Activated gamma-delta T cell (primary cell): ENCODE results near the gene WWOX.

ENCODE experiments used
- DNase-seq: peaks from one replicate; lab custom pipeline; 2025; lab: John Stamatoyannopoulos, UW

Gene WWOX

DNA sequence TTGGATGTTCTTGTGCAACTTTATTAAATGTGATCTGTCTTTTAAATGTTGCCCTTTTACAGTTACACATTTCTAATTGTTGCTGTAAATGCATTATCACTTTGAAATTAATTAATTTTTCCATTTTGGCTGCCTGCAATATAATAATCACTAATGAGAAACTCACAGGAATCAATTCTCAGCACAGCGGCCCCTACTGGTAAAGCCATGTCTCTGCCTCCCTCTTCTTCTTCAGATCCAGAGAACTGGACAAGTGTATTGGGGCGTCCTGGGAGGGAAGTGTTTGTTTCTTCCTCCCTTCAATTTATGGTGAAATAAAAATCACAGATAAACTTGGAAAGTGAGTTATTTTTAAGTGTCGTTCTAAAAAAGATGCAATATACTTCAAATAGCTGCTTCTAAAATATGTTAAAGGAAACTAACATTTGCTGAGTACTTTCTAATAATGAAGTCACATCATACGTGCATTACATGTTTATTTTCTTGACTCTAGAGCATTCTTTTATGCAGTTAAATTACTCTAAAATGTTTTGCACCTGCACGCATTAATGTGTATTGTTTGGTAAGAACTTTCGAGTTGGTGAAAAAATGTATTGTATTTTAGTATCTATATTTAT lies 338.0 kb downstream of the WWOX start:
- no peak for DNase-seq

DNA sequence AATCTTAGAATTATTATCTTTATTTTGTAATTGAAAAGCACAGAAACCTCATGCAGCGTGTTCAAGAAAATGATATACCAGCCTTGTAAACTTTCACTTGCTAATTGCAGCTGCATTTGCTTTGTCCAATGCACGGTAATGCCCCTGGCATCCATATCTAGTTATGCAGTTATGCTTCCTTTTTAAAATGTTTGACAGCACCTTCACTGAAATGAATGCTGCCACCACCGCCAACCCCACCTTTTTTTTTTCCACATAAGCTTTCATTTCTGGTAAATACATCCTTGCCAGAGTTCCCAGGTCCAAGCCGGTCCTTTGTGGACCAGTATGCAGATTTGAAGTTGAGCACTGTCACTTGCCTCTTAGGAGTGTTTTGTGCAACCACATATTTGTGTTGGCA lies 338.8 kb downstream of the WWOX start:
- no peak for DNase-seq

DNA sequence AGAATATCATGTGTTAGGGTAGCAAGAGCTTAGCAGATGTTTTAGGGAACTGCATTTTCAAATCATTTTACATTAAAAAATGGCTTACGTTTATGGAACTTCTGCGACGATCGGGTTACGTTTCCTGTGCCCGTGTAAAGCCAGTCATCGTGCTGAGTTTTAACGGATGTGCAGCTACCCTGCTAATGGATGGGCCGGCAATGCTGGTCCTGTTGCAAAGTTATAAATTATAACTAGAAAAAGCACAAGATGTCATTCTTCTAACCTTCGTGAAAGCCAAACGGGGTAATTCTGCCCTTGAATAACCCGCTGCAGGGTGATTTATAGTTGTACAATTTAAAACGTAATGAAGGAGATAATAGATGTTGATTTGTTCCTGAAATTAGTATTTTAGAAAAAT lies 339.2 kb downstream of the WWOX start:
- no peak for DNase-seq

DNA sequence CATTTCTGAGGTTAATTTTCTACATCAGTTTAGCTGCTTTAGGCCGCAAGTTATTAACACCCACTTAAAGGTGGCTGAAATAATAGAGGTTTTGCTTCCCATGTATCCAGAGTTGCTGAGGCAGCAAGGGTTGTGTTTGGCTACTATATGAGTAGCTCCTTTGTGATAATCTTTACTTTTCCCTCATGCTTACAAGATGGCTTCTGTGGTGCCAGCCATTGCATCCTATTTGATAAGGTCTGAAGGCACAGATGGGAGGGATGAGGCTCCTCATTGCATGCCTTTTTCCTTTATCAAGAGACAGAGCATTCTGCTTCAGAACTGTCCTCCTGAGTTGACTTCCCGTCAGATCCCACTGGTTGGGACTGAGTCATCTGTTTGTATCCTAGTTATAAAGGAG lies 340.2 kb downstream of the WWOX start:
- DNase-seq, result no peak

GRCh38 chr16:78441298-78441697 lies 341.8 kb downstream of the WWOX start:
- DNase-seq, result no peak

- DNase-seq, result no peak
Observed at GRCh38 chr16:78443542-78444364, 344.3 kb downstream of the WWOX start.

DNA sequence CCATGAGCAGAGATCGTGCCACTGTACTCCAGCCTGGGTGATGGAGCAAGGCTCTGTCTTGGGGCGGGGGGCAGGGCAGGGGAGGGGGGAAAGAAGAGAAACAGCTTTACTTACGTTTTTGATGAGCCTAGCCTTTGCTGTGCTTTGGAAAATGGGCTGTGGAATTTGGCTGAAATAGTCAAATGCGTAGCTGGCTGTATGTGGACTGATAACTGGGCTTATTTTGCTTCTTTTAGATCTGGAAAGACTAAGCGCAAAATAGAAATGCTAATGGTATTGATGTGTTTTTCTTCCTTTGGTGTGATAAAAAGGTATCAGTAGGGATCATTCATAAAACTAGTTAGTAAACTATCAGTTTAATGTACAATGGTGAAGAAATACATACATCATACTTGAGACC lies 346.4 kb downstream of the WWOX start:
- no peak for DNase-seq

DNA sequence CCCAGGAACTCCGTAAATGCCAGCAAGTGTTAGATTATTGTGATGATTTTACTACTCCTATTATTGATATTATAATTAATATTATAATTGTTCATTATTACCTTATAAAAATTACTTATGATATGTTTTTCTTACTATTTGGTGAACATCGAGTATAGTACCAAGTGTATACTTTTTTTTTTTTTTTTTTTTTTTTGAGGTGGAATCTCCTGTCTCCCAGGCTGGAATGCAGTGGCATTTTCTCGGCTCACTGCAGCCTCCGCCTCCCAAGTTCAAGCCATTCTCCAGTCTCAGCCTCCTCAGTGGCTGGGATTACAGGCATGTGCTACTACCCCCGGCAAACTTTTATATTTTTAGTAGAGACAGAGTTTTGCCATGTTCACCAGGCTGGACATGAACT lies 347.0 kb downstream of the WWOX start:
- no peak for DNase-seq

DNA sequence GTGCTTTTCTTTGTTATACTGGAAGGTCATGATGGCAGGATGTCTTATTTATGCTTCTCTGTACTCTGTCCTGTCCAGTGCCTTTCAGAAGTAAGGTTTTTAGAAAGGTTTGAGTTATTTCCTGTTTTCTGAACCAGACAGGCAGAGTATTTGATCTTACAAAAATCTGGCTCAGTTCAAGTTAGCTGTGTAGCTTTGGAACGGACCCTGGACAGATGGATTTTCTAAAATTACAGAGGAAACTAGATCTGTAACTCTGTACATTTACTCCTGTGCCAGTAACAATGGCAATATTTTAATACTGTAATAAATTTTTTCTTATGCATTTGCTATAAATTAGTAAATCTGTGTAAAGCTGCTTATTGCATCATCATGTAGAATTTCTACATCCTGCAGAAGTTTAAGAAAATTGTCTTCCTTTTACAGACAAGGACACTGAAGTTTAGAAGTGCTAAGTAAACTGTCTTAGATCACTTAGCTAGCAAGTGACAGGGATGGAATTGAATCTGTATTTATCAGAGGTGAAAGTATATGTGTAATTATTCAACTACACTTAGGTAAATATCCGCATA lies 347.6 kb downstream of the WWOX start:
- DNase-seq, result no peak

- DNase-seq, result no peak
Observed at GRCh38 chr16:78448658-78449271, 349.3 kb downstream of the WWOX start.

GRCh38 chr16:78450255-78450654 lies 350.8 kb downstream of the WWOX start:
- DNase-seq, result no peak

DNA sequence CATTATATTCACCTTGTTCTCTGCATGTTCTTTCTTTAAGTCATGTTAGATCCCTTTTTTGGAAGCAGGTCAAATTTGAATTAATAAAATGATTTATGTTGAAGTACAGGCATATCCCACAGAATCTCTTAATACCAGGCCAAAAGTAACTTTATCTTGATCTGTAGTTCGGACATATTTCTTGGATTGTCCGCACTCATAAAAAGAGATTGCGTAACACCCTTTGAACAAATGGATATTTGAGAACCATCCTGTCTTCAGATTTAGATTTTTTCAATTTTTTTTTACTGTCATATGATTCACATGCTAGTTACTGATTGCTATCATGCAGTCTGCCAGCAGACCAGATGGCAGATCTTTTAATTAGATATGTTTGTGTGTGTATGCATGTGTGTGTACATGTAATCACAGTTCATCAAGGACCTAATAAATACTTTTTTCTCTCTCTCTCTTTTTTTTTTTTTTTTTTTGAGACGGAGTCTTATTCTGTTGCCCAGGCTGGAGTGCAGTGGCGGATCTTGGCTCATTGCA lies 352.6 kb downstream of the WWOX start:
- no peak for DNase-seq

- no peak for DNase-seq
Observed at GRCh38 chr16:78455861-78456260, 356.4 kb downstream of the WWOX start.

- DNase-seq, result no peak
Observed at GRCh38 chr16:78458588-78458987, 359.1 kb downstream of the WWOX start.

- no peak for DNase-seq
Observed at GRCh38 chr16:78460428-78460827, 361.0 kb downstream of the WWOX start.

GRCh38 chr16:78461087-78461486 lies 361.6 kb downstream of the WWOX start:
- no peak for DNase-seq

DNA sequence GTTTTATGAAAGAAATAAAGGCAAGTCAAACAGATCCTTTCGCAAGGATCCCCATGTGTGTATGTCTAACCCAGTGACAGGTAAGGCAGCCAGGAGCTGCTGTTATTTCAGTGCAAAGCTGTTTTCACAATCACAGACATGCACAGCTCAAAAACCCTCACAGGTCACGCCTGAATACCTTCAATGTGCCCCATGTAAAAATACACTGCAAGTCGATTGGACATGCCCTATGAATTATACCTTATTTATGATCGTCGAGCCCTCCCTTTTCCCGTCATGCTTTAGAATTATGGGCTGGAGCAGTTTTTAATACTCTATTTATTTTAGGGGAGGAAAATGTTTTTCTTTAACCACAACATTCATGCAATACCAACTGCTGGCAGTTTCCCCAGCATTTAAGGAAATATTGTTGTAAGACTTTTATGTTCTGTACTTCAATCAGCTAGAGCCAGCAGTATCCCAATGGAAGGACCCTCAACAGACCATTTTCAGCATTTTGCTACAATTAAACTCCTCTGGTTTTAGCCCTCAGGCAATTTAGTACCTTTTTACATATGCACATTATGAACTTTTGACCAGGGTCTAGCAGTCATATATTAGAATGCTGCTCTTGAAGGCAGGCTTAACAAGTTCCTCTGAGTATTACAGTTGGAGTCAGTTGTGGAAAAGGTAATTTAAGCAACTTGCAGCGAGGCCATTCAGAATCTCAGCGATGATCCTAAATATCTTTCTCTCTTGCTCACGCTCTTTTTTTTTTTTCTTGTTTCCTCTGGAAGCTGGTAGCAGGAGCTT lies 362.2 kb downstream of the WWOX start:
- no peak for DNase-seq

GRCh38 chr16:78462288-78463208 lies 363.1 kb downstream of the WWOX start:
- no peak for DNase-seq

GRCh38 chr16:78463591-78463990 lies 364.1 kb downstream of the WWOX start:
- no peak for DNase-seq

- no peak for DNase-seq
Observed at GRCh38 chr16:78464833-78465232, 365.4 kb downstream of the WWOX start.

DNA sequence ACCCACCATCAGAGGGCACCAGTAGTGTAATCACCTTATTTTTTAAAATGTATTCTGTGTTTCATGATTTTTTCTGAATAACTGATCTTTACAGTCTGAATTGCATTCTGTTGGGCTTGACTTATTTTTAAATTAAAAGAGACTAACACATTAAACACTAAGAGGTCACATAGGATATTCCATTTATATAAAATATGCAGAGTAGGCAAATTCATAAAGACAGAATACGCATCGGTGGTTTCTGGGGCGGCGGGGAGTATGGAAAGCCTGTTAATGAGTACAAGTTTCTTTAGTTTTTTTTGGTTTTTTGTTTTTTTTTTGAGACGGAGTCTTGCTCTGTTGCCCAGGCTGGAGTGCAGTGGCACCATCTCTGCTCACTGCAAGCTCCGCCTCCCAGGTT lies 366.3 kb downstream of the WWOX start:
- no peak for DNase-seq
